IMR-90 (cell line): ENCODE results near the gene ABAT. TPM values are rescaled to one million over a fixed set of nuclear protein-coding genes. Genes with fewer than 3 reads are reported as not detected.

ENCODE experiments used
- ATAC-seq: fragments of 200-7000 bp; cut with Tn5 transposase; 2 replicates; pipeline ENCODE4 v1.9.1; 2020; ENCODE audit warnings: low read depth, mild to moderate bottlenecking, moderate library complexity
- BruUV-seq: library from RNA; stranded (reverse); fragments of 400-500 nt; replicated peaks from 2 replicates; lab custom pipeline; 2021; lab: Mats Ljungman, UMichigan
- CTCF ChIA-PET: fragments of 300-600 bp; formaldehyde crosslinking; extraction: SDS; loops from one replicate; lab custom pipeline; 2021; ENCODE audit warnings: antibody characterized with exemption; lab: Yijun Ruan, JAX
- POLR2A ChIA-PET: fragments of 300-600 bp; sonication (Branson Sonifier 250); formaldehyde crosslinking; loops from one replicate; lab custom pipeline; 2022; ENCODE audit warnings: antibody characterized with exemption; ENCODE audit not compliant: unreplicated experiment; lab: Charles Lee
- DNase-seq: peaks from one replicate; pipeline ENCODE4 v3.0.0; 2013
- H2AFZ ChIP-seq: replicated peaks from 2 replicates; pipeline ENCODE3; 2013; ENCODE audit warnings: low read length, mild to moderate bottlenecking; ENCODE audit not compliant: poor library complexity
- H2AK5ac ChIP-seq: 2 replicates; pipeline ENCODE4 v1.6.1; 2013; ENCODE audit warnings: low read depth, low read length, inconsistent platforms
- H2AK9ac ChIP-seq: replicated peaks from 2 replicates; pipeline ENCODE3; 2013; ENCODE audit warnings: mild to moderate bottlenecking, low read depth, low read length, moderate library complexity; ENCODE audit not compliant: poor library complexity
- H2BK120ac ChIP-seq: 2 replicates; pipeline ENCODE4 v1.6.1; 2013; ENCODE audit warnings: low read depth, low read length, inconsistent platforms
- H2BK15ac ChIP-seq: 3 replicates; pipeline ENCODE4 v1.6.1; 2013; ENCODE audit warnings: low read depth, low read length, inconsistent platforms
- H2BK20ac ChIP-seq: 2 replicates; pipeline ENCODE4 v1.6.1; 2013; ENCODE audit warnings: low read depth, mild to moderate bottlenecking, inconsistent platforms, low read length, moderate library complexity
- H2BK5ac ChIP-seq: 2 replicates; pipeline ENCODE4 v1.6.1; 2013; ENCODE audit warnings: mild to moderate bottlenecking, low read depth, low read length, inconsistent platforms; ENCODE audit not compliant: poor library complexity, severe bottlenecking
- H3K14ac ChIP-seq: replicated peaks from 2 replicates; pipeline ENCODE4 v1.6.1; 2013; ENCODE audit warnings: low read depth, low read length, inconsistent platforms
- H3K18ac ChIP-seq: 2 replicates; pipeline ENCODE4 v1.6.1; 2013; ENCODE audit warnings: low read depth, low read length, control low read depth
- H3K23ac ChIP-seq: 2 replicates; pipeline ENCODE4 v1.6.1; 2013; ENCODE audit warnings: low read depth, low read length, inconsistent platforms
- H3K27ac ChIP-seq: 2 replicates; pipeline ENCODE4 v1.5.1; 2013; ENCODE audit warnings: mild to moderate bottlenecking, control low read depth, low read length; ENCODE audit not compliant: insufficient read depth
- H3K27me3 ChIP-seq: 2 replicates; pipeline ENCODE4 v1.6.1; 2013; ENCODE audit warnings: low read length; ENCODE audit not compliant: control insufficient read depth, insufficient read depth
- H3K36me3 ChIP-seq: 2 replicates; pipeline ENCODE4 v1.6.1; 2013; ENCODE audit warnings: low read length, mixed read lengths; ENCODE audit not compliant: control insufficient read depth, insufficient read depth
- H3K4ac ChIP-seq: 2 replicates; pipeline ENCODE4 v1.6.1; 2013; ENCODE audit warnings: low read depth, low read length, inconsistent platforms
- H3K4me1 ChIP-seq: 2 replicates; pipeline ENCODE4 v1.6.1; 2013; ENCODE audit warnings: low read length, mixed read lengths; ENCODE audit not compliant: control insufficient read depth, insufficient read depth
- H3K4me2 ChIP-seq: 2 replicates; pipeline ENCODE4 v1.6.1; 2013; ENCODE audit warnings: low read depth, mild to moderate bottlenecking, control low read depth, low read length, moderate library complexity
- H3K4me3 ChIP-seq: 2 replicates; pipeline ENCODE4 v1.5.1; 2013; ENCODE audit warnings: low read depth, mild to moderate bottlenecking, control low read depth, low read length, moderate library complexity; ENCODE audit not compliant: insufficient read depth
- H3K56ac ChIP-seq: 2 replicates; pipeline ENCODE4 v1.6.1; 2013; ENCODE audit warnings: low read length, inconsistent platforms; ENCODE audit not compliant: insufficient read depth; ENCODE audit errors: extremely low read depth
- H3K79me1 ChIP-seq, 2 experiments: 2 replicates each; pipeline ENCODE4 v1.6.1; 2013; ENCODE audit warnings: low read length in 2 of 2, inconsistent platforms in 1 of 2, low read depth in 1 of 2
- H3K9ac ChIP-seq: 2 replicates; pipeline ENCODE4 v1.6.1; 2013; ENCODE audit warnings: low read depth, low read length, control low read depth
- H3K9me1 ChIP-seq: 2 replicates; pipeline ENCODE4 v1.6.1; 2013; ENCODE audit warnings: low read length, inconsistent platforms; ENCODE audit not compliant: insufficient read depth
- H3K9me3 ChIP-seq: 2 replicates; pipeline ENCODE4 v1.6.1; 2013; ENCODE audit warnings: low read length; ENCODE audit not compliant: control insufficient read depth, insufficient read depth
- H4K20me1 ChIP-seq: 2 replicates; pipeline ENCODE4 v1.6.1; 2013; ENCODE audit warnings: low read length, inconsistent platforms; ENCODE audit not compliant: insufficient read depth
- H4K5ac ChIP-seq: 2 replicates; pipeline ENCODE4 v1.6.1; 2013; ENCODE audit warnings: mild to moderate bottlenecking, low read depth, low read length, control low read depth
- H4K8ac ChIP-seq, 2 experiments: 2 replicates each; pipeline ENCODE4 v1.6.1; 2013; ENCODE audit warnings: low read depth in 2 of 2, low read length in 2 of 2, control low read depth in 1 of 2, inconsistent platforms in 1 of 2
- H4K91ac ChIP-seq: 2 replicates; pipeline ENCODE4 v1.6.1; 2013; ENCODE audit warnings: low read depth, low read length, inconsistent platforms; ENCODE audit not compliant: insufficient read depth
- BHLHE40 ChIP-seq: fragments of 150-350 bp; IDR thresholded peaks from 2 replicates; pipeline ENCODE4 v1.6.1; 2016; ENCODE audit warnings: mild to moderate bottlenecking, low read depth, low read length
- CEBPB ChIP-seq: IDR thresholded peaks from 2 replicates; pipeline ENCODE4 v1.6.1; 2012; ENCODE audit warnings: low read depth, low read length, improper control_type of control experiment
- CHD1 ChIP-seq: IDR thresholded peaks from 2 replicates; pipeline ENCODE4 v1.6.1; 2012; ENCODE audit warnings: low read depth, low read length, improper control_type of control experiment
- FOS ChIP-seq: fragments of 150-350 bp; IDR thresholded peaks from 2 replicates; pipeline ENCODE4 v1.6.1; 2016; ENCODE audit warnings: low read depth, low read length
- MAFK ChIP-seq: IDR thresholded peaks from 2 replicates; pipeline ENCODE4 v1.6.1; 2012; ENCODE audit warnings: low read depth, low read length, improper control_type of control experiment
- MAZ ChIP-seq: IDR thresholded peaks from 2 replicates; pipeline ENCODE4 v1.6.1; 2012; ENCODE audit warnings: low read depth, mild to moderate bottlenecking, low read length, improper control_type of control experiment, moderate library complexity, borderline replicate concordance
- MXI1 ChIP-seq: IDR thresholded peaks from 2 replicates; pipeline ENCODE4 v1.6.1; 2012; ENCODE audit warnings: low read depth, mild to moderate bottlenecking, low read length, moderate library complexity, borderline replicate concordance
- NFE2L2 ChIP-seq: fragments of 150-350 bp; IDR thresholded peaks from 2 replicates; pipeline ENCODE4 v1.6.1; 2016; ENCODE audit warnings: low read depth, mild to moderate bottlenecking, low read length
- POLR2A ChIP-seq: IDR thresholded peaks from 2 replicates; pipeline ENCODE4 v1.6.1; 2012; ENCODE audit warnings: mild to moderate bottlenecking, low read depth, low read length
- RAD21 ChIP-seq: IDR thresholded peaks from 2 replicates; pipeline ENCODE4 v1.6.1; 2012; ENCODE audit warnings: low read length, improper control_type of control experiment
- RCOR1 ChIP-seq: IDR thresholded peaks from 2 replicates; pipeline ENCODE4 v1.6.1; 2012; ENCODE audit warnings: mild to moderate bottlenecking, low read length, improper control_type of control experiment; ENCODE audit not compliant: insufficient replicate concordance
- RFX5 ChIP-seq: IDR thresholded peaks from 2 replicates; pipeline ENCODE4 v1.8.0; 2012; ENCODE audit warnings: low read depth, mild to moderate bottlenecking, low read length, moderate library complexity
- SMC3 ChIP-seq: fragments of 150-350 bp; IDR thresholded peaks from 2 replicates; pipeline ENCODE4 v1.6.1; 2016; ENCODE audit warnings: low read depth, mild to moderate bottlenecking, antibody characterized with exemption, low read length, moderate library complexity
- WGBS, 2 experiments: methylation state at CpG; one replicate each; pipeline versions ENCODE4 v1.1.5 to v1.1.7; 2013; ENCODE audit warnings: missing lambda C conversion rate in 2 of 2; ENCODE audit not compliant: insufficient read length in 1 of 2; ENCODE audit errors: extremely low coverage in 2 of 2; 5-methylcytosine and 5-hydroxymethylcytosine counted together
- dilution Hi-C: fragments of 300-500 bp; cut with HindIII; formaldehyde crosslinking; loops from one replicate; pipeline ENCODE4 v1.14.3; 2018; ENCODE audit warnings: low sequenced_read_pairs; ENCODE audit not compliant: unreplicated experiment
- in situ Hi-C: fragments of 300-500 bp; cut with MboI; formaldehyde crosslinking; loops from 3 replicates; pipeline ENCODE4 v1.14.3; 2019; ENCODE audit warnings: low sequenced_read_pairs, inconsistent platforms, mixed read lengths
- intact Hi-C: fragments of 100-400 bp; cut with micrococcal nuclease; formaldehyde crosslinking; loops from 2 replicates; pipeline ENCODE4 v1.10.0; 2022
- polyA plus RNA-seq, 3 experiments: library from polyadenylated mRNA; depleted of rRNA; stranded (reverse); fragments of >200 nt; gene quantifications; 2 replicates each; pipeline ENCODE4 v1.2.3, GENCODE V29; 2012; ENCODE audit warnings: low replicate concordance in 1 of 3
- total RNA-seq: library from RNA; depleted of rRNA; stranded (reverse); fragments of >200 nt; gene quantifications from 2 replicates; pipeline ENCODE4 v1.2.3, GENCODE V29; 2012
- TF ChIP-seq, protein P1 (sequence below): conservative IDR thresholded peaks from 2 replicates; pipeline ENCODE4 v1.5.1; 2012; ENCODE audit warnings: mild to moderate bottlenecking, low read depth, low read length, improper control_type of control experiment
- TF ChIP-seq, protein P2 (sequence below): fragments of 150-350 bp; IDR thresholded peaks from 2 replicates; pipeline ENCODE4 v1.6.1; 2017; ENCODE audit warnings: mild to moderate bottlenecking, antibody characterized with exemption, low read length, low read depth
- TF ChIP-seq, protein P3 (sequence below): fragments of 150-350 bp; IDR thresholded peaks from 2 replicates; pipeline ENCODE4 v1.6.1; 2016; ENCODE audit warnings: low read depth, mild to moderate bottlenecking, low read length, moderate library complexity, borderline replicate concordance

The ABAT gene
- total and polyA plus RNA-seq, 2 of the 4 experiments (the other 2 are of a cell fraction), result 4.5 to 6.9 TPM

DNA sequence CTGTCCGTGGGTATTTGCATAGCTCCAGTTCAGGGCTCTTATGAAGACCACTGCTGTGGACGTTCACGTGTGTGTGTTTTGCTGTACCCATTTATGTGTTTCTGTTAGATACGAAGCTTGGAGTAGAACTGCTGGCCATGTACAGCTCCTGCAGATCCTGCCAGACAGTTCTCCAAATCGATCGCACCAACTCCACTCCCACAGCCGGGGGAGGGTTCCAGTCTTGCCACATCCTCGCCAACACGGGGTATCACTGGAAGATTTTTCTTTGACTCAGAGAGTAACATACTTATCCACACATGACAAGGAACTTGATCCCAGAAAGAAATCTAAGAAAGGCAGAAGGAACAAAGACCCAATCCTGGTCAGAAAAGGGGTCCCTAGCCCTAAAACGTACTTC, 85.6 kb downstream of the ABAT start:
- H2AFZ ChIP-seq, result no peak overlapping the region
- in situ Hi-C loops (no loop called here), intact Hi-C loops (no loop called here), dilution Hi-C loops (no loop called here)
- CTCF ChIA-PET, result no interaction called here
- no peak overlapping the region for H3K18ac ChIP-seq
- TF ChIP-seq CEBPB (no peak), RAD21 (no peak), MAZ (no peak), MXI1 (no peak), POLR2A (no peak), RFX5 (no peak), MAFK (no peak), BHLHE40 (no peak), FOS (no peak), NFE2L2 (no peak), RCOR1 (no peak), CHD1 (no peak), SMC3 (no peak)
- TF ChIP-seq, protein P1, sequence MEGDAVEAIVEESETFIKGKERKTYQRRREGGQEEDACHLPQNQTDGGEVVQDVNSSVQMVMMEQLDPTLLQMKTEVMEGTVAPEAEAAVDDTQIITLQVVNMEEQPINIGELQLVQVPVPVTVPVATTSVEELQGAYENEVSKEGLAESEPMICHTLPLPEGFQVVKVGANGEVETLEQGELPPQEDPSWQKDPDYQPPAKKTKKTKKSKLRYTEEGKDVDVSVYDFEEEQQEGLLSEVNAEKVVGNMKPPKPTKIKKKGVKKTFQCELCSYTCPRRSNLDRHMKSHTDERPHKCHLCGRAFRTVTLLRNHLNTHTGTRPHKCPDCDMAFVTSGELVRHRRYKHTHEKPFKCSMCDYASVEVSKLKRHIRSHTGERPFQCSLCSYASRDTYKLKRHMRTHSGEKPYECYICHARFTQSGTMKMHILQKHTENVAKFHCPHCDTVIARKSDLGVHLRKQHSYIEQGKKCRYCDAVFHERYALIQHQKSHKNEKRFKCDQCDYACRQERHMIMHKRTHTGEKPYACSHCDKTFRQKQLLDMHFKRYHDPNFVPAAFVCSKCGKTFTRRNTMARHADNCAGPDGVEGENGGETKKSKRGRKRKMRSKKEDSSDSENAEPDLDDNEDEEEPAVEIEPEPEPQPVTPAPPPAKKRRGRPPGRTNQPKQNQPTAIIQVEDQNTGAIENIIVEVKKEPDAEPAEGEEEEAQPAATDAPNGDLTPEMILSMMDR, result no peak
- TF ChIP-seq, protein P2, sequence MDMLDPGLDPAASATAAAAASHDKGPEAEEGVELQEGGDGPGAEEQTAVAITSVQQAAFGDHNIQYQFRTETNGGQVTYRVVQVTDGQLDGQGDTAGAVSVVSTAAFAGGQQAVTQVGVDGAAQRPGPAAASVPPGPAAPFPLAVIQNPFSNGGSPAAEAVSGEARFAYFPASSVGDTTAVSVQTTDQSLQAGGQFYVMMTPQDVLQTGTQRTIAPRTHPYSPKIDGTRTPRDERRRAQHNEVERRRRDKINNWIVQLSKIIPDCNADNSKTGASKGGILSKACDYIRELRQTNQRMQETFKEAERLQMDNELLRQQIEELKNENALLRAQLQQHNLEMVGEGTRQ, result no peak
- TF ChIP-seq, protein P3, sequence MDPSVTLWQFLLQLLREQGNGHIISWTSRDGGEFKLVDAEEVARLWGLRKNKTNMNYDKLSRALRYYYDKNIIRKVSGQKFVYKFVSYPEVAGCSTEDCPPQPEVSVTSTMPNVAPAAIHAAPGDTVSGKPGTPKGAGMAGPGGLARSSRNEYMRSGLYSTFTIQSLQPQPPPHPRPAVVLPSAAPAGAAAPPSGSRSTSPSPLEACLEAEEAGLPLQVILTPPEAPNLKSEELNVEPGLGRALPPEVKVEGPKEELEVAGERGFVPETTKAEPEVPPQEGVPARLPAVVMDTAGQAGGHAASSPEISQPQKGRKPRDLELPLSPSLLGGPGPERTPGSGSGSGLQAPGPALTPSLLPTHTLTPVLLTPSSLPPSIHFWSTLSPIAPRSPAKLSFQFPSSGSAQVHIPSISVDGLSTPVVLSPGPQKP, result no peak
- no peak overlapping the region for H3K56ac ChIP-seq
- DNase-seq (no peak), ATAC-seq (no peak)
- H2BK15ac ChIP-seq, result no peak overlapping the region
- no peaks in the 10 kb centered on the region for H3K9me1 ChIP-seq
- no peak overlapping the region for H3K4ac ChIP-seq
- H3K4me1 ChIP-seq, result no peaks in the 10 kb centered on the region
- POLR2A ChIA-PET, result no interaction called here
- H2BK120ac ChIP-seq, result no peak overlapping the region
- H3K23ac ChIP-seq, result no peak overlapping the region
- no peak overlapping the region for H4K5ac ChIP-seq
- no peak overlapping the region for H2AK5ac ChIP-seq
- WGBS, 2 experiments, result no CpG with 5 or more reads among the region's 10 CpGs
- no peak overlapping the region for H4K91ac ChIP-seq
- H3K4me3 ChIP-seq, result no peak overlapping the region
- H3K4me2 ChIP-seq, result no peak overlapping the region
- H3K9ac ChIP-seq, result no peak overlapping the region
- no peak overlapping the region for H2AK9ac ChIP-seq
- peaks cover 2% of the 10 kb centered on the region; the same call in 1 of the 2 replicates for H3K27me3 ChIP-seq
- no peak overlapping the region for H3K27ac ChIP-seq
- no peak overlapping the region for H2BK5ac ChIP-seq
- BruUV-seq, result no TSS peak
- H3K36me3 ChIP-seq, result no peaks in the 10 kb centered on the region
- no peak overlapping the region for H4K8ac ChIP-seq
- no peaks in the 10 kb centered on the region for H3K9me3 ChIP-seq
- H2BK20ac ChIP-seq, result no peak overlapping the region
- H3K14ac ChIP-seq, result no peak overlapping the region
- no peaks in the 10 kb centered on the region for H4K20me1 ChIP-seq
- no peaks in the 10 kb centered on the region for H3K79me1 ChIP-seq
